ENCODE results near the gene POMZP3.
"Not testable (repeated sequence)": the region's sequence is repeated elsewhere in the genome, so short reads cannot be mapped to it uniquely, and the experiment has no call there.

The POMZP3 gene

DNA sequence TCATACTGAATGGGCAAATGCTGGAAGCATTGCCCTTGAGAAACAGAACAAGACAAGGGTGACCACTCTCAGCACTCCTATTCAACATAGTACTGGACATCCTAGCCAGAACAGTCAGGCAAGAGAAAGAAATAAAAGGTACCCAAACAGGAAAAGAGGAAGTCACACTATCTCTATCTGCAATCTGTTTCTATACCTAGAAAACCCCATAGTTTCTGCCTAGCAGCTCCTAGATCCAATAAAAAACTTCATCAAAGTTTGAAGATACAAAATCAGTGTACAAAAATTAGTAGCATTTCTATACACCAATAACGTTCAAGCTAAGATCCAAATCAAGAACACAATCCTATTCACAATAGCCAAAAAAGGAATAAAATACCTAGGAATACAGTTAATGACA lies 29.8 kb downstream of the POMZP3 start:
- peak; percentile 63 for FAIRE-seq
- DNase-seq (ENCODE audit: insufficient read length, low spot score) = not testable (repeated sequence)
- peak; percentile 84 for TF ChIP-seq SPI1 (IDR thresholded peaks at IDR 0.05; ENCODE audit: low read depth, low read length)

DNA sequence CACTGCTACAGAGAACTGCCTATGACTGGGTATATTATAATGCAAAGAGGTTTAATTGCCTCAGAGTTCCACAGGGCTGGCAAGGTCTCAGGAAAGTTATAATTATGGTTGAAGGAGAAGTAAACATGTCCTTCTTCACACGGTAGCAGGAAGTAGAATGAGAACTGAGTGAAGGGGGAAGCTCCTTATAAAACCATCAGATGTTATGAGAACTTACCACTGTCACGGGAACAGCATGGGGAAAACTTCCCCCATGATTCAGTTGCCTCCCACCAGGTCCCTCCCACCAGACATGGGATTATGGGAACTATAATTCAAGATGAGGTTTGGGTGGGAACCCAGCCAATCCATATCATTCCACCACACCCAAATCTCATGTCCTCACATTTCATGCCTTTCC lies 34.4 kb downstream of the POMZP3 start:
- DNase-seq (ENCODE audit: insufficient read length, low spot score); FAIRE-seq: not testable (repeated sequence)

DNA sequence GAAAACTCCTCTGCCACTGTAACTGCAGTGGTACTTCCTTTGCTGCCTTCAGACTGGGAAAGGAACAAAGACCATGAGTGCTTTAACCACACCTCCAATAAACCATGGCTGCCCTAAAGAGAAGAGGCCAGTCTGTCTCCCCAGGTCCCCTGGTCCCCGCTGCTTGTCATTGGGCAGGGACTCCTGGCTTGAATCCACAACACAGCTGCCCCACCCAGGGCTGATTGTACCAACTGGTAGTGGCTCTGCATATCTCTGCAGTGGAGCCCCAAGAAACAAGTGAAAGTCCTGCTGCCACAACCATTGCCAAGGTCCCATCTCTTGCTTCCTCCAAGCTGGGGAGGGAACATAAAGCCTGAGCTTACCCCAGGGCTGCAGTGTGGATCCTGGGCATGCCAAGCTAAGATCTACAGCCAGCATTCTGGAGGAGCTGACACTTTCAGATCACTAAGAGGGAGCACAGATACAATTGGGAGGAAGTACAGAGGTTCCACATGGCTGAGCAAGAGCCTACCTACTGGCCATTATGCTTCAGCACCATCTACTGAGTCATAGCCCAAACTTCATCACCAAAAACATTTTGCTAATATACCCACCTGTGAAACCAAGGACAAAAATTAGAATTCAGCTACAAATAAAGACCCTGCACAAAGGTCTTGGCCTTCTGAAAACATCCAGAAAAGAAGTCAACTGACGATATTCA lies 35.3 kb downstream of the POMZP3 start:
- peak; percentile 35; the same call in 1 of the 2 replicates for TF ChIP-seq SPI1 (IDR thresholded peaks at IDR 0.05; ENCODE audit: low read depth, low read length)
- TF ChIP-seq PAX5 (IDR thresholded peaks at IDR 0.05; ENCODE audit: insufficient read depth, low read length, severe bottlenecking) = peak; percentile 98
- DNase-seq (ENCODE audit: insufficient read length, low spot score) (peak; percentile 0), FAIRE-seq (peak; percentile 89)

DNA sequence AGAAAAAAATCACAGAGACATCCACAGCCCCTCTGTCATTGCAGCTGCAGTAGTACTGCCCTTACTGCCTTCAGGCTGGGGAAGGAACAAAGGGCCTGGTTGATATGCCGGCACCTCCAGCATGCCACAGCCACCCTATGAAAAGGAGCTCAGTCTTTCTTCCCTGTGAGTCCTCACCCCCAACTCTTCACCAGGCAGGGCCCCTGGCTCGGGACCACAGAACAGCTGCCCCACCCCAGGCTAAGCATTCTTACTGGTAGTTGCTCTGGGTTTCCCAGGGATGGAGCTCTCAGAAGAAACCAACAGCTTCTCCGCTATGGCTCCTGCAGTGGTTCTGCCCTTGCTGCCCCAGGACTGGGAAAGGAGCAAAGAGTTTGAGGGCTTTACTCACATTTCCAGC lies 36.0 kb downstream of the POMZP3 start:
- not testable (repeated sequence) for DNase-seq (ENCODE audit: insufficient read length, low spot score); FAIRE-seq

DNA sequence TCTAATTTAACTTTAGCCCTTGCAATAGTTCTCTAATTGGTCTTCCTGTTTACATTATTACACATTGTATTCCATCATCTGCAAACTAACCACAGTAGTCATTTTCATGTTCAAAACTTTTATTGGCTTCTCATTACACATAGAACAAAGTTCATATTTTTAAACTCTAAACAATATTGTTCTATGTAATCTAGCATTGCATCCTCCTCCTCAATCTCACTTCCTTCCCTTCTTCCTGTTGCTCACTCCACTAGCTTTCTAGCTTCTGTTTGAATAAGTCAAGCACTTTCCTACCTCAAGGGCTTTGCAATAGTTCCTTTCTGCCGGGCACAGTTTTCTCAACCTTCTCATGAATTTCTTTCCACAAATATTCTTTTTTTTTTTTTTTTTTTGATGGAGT lies 38.5 kb downstream of the POMZP3 start:
- DNase-seq (ENCODE audit: insufficient read length, low spot score); FAIRE-seq: not testable (repeated sequence)

DNA sequence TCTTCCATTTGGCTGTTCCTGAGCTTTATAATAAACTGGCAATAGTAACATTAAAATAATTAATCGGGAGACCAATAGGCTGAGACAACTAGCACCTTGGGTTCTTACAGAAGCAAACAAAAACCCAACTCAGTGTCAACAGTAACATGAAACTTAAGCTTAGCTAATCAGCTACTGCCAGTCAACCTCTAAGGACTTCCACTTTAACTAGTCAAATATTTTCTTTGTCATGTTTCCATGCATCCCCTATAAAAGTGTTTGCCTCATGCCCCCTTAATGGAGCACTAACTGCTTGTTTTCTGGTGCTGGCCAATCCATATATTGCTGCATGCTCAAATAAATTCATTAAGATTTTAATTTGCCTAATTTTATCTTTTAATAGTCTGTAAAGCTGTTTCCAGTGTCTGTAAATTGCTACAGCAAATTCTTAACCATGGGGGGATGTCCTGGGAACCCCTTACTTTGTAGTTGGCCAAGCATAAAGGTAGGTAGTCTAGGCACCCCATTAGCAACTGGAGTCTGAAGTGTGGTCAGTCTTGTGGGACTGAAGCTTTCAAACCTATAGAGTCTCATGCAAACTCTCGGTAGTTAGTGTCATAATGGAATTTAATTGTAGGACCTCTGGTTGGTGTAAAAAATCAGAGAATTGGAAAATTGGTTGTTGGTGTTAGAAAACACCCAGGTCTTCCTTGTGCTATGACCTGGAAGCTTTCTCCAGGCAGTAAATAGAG lies 40.3 kb downstream of the POMZP3 start:
- not testable (repeated sequence) for FAIRE-seq; DNase-seq (ENCODE audit: insufficient read length, low spot score)

DNA sequence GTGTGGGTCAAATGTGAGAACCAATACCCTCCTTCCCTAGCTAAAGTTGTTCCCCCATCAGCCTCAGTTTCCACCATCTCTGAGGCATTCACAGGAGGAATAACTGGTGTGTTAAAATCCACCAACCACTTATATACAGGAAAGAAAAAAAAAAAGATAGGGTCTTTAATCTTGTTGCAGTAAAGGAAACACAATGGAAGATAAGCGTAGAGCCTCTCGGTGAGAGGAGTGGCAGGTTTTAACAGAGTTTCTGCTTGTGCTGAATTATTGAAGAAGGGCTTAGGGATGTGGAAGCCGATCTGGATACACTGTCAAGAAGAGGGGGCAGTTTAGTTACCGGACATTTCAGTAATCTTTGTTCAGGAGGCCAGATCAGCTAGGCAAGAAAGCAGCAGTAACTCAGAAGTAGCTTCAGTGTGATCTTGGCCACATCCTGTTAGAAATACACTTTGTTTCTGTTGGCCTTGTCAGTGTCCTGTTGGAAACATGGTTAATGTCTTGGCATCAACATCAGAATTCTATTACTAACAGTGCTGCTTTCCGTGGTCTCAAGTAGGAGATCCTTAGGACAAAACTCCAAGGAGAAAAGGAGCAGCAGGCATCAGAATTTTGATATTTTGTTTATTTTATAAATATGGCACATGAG lies 43.3 kb downstream of the POMZP3 start:
- FAIRE-seq = peak; percentile 78

DNA sequence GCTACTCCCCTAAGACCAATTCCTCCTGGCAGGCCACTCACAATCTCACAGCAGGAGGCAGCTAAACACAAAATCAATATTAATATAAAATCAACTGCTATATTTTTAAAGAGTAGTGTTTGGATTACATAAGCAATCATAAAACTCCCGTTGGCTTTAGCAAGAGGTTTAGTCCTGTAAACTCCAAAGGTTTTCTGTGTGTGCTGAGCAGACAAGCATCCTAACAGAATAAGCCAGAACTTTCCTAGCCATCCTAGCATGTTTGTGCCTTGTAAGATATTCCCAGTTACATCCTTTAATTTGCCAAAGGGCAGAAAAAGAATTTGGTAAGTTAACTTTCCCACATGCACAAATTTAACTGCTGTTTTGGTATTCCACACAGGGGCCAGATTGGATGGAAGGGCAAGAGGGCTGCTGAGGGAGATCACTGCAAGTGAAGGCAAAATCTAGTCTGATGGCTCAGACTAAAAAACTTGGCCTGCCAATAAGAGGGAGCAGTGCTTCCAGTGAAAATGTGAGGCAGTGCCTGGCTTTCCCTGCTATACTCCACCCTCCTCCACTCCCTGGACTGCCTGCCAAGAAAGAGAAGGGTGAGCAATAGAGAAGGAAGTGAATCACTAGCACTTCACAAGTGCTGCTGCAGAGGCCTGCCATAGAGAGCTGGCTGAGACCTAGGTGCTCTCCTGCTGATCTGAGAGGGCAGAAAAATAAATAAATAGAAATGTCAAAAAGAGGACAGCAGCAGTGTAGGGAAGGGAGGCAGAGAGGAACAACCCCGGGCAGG lies 44.0 kb downstream of the POMZP3 start:
- not testable (repeated sequence) for DNase-seq (ENCODE audit: insufficient read length, low spot score); FAIRE-seq

More for the DNA sequence above, 43.3 kb downstream of the POMZP3 start:
- not testable (repeated sequence) for DNase-seq (ENCODE audit: insufficient read length, low spot score)

DNA sequence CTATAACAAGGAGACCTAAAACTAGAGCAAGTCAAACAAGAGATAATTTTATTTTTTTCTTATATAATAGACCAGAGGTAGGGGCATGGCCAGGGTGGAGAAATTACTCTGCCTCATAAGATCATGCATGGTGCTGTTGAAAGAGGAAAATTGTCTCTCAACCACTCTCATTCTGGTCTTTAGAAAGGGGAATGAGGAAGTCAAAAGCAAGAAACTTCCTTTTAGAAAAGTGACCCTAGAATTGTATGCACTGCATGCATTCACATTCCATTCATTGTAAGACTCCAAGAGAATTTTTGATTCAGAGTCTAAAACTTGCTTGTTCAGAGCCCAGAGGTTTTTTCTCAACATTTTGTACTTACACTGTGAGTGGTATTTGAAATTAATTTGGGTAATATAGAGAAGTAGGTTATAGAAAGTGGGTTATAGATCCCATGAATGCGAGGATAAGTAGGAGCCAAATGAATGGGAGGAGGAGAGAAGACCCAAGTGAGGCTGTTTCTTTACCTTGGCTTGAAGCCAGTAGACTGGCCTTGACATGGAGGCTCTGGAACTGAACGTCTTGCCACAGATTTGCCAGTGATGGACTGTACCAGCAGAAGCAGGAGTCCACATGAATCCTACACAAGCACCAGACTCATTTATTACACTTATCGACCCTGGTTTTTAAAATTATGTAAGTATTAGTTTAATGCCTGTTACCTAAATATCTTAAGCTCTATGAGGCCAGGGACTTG lies 51.0 kb downstream of the POMZP3 start:
- FAIRE-seq = peak; percentile 26
- DNase-seq (ENCODE audit: insufficient read length, low spot score) = not testable (repeated sequence)

DNA sequence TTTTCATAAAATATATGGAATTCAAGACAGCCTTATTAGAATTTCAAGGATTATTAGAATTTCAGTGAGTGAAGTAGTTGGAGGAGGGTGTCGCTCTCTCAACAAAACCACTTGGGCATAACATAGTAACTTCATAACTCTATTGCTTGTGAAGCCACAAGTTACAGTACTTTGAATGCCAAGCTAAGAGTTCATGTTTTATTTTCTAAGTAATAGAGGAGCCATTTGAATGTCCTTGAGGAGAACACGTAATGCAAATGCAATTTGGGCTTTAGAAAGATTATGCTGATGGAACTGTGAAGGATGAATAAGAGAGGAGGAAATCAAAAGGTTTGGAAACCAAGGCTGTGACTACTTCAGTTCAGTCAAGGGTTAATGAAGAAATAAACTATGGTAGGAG lies 51.6 kb downstream of the POMZP3 start:
- FAIRE-seq = peak; percentile 38

DNA sequence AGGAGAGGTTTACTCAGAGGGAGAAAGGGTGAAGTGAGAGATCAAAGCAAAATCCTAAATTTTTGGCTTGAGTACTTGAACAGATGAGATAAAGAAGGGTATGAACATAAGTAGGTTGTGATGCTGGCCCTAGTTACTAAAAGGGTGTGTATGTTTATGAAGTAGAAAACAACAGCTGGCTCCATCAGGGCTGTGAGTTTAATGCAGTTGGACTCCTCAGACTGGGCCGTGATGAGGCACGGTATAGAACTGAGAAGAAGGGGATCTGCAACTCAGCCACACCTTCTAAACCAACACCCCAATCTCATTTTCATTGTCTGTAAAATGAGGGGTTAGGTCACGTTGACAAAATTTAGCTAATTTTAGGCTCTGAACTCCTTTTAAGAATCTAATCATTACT lies 54.8 kb downstream of the POMZP3 start:
- FAIRE-seq; DNase-seq (ENCODE audit: insufficient read length, low spot score): not testable (repeated sequence)

More for the DNA sequence above, 51.6 kb downstream of the POMZP3 start:
- not testable (repeated sequence) for DNase-seq (ENCODE audit: insufficient read length, low spot score)

DNA sequence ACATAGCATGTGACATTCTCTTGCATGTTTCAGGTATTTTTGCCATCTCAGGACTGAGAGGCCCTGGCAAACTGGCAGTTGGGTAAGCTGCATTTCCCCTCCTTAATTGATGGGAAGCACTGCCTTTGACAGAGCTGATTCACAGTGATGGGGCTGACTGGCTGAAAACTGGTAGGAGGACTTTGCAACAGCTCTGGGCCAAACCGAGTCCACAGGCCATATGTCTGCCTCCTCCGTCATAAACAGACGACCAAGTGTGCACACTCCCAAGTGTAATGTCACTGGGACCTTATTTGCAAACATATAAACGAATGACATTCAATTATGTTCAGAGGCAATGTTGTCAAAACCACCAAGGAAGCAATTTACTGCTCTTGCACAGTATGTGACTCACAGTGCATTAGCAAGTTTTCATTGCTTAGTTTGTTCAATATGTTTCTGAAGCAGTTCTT lies 56.7 kb downstream of the POMZP3 start:
- not testable (repeated sequence) for DNase-seq (ENCODE audit: insufficient read length, low spot score)
- FAIRE-seq = peak; percentile 26

DNA sequence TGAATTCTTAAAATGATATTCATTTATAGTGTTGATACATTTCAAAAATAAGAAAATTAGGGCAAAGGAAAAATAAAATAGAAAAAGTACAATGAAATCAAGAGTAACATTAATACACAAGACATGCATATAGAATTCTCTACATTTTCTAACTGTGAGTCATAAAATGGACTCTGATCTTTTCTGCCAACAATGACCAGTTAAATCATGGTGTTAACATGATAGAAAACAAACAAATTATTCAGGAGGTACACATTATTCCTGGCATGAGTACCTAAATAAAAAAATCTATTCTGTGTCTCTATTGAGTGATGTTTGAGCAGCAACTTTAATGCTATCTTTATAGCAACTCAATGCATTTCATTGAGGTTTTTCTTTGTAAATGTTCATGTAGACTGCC lies 58.3 kb downstream of the POMZP3 start:
- FAIRE-seq = peak; percentile 52
- not testable (repeated sequence) for DNase-seq (ENCODE audit: insufficient read length, low spot score)

DNA sequence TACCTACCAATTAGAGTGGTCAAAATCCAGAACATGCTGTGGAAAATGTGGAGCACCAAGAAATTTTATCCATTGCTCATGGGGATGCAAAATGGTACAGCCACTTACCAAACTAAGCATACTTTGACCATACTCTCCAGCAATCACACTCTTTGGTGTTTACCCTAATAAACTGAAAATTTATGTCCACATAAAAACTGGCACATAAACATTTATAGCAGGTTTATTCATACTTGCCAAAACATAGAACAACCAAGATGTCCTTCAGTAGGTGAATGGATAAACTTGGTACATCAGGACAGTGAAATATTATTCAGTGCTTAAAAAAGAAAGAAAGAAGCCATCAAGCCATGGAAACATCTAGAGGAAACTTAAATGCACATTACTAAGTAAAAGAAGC lies 59.3 kb downstream of the POMZP3 start:
- not testable (repeated sequence) for DNase-seq (ENCODE audit: insufficient read length, low spot score)
- peak; percentile 20 for FAIRE-seq

DNA sequence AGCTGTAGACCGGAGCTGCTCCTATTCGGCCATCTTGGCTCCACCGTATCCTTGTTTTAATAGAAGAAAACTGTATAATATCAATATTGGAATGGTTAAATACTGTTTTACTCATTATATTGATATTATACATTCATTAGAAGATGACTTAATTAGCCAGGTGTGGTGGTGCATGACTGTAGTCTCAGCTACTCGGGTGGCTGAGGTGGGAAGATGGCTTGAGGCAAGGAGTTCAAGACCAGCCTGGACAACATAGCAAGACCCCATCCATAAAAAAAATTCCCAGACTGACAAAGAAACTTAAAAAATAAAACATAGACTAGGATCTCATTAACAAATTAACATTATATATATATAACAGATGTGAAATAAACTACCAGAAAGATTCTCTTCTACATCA lies 59.8 kb downstream of the POMZP3 start:
- not testable (repeated sequence) for DNase-seq (ENCODE audit: insufficient read length, low spot score); FAIRE-seq

DNA sequence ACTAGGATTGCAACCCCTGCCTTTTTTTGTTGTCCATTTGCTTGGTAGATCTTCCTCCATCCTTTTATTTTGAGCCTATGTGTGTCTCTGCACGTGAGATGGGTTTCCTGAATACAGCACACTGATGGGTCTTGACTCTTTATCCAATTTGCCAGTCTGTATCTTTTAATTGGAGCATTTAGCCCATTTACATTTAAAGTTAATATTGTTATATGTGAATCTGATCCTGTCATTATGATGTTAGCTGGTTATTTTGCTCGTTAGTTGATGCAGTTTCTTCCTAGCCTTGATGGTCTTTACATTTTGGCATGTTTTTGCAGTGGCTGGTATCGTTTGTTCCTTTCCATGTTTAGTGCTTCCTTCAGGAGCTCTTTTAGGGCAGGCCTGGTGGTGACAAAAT lies 62.1 kb downstream of the POMZP3 start:
- not testable (repeated sequence) for FAIRE-seq; DNase-seq (ENCODE audit: insufficient read length, low spot score)

DNA sequence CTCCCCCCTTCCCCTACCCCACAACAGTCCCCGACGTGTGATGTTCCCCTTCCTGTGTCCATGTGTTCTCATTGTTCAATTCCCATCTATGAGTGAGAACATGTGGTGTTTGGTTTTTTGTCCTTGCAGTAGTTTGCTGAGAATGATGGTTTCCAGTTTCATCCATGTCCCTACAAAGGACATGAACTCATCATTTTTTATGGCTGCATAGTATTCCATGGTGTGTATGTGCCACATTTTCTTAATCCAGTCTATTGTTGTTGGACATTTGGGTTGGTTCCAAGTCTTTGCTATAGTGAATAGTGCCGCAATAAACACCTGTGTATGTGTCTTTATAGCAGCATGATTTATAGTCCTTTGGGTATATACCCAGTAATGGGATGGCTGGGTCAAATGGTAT lies 65.7 kb downstream of the POMZP3 start:
- DNase-seq (ENCODE audit: insufficient read length, low spot score); FAIRE-seq: not testable (repeated sequence)

DNA sequence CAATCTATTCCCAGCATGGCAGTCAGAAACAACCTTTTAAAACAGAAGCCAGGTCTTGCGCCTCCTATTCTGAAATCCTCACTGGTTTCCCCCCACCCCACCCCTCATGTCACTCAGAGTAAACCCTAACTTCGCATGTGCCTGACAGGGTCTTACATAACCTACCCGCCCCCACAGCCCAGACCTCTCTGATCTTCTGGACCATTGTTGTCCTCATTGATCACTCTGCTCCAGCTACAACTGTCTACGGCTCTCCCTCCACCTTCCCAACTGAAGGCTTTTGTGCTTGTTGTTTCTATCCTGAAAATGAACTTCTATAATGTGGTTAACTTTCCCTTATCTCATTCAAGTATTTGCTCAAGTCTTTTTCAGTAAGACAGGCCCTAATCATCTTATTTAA lies 66.9 kb downstream of the POMZP3 start:
- not testable (repeated sequence) for FAIRE-seq; DNase-seq (ENCODE audit: insufficient read length, low spot score)
